ENCODE data around the gene SH3GL3. TPM values are rescaled to one million over a fixed set of nuclear protein-coding genes. Genes with fewer than 3 reads are reported as not detected.

The SH3GL3 gene
- total and polyA plus RNA-seq, 2 of the 13 experiments (the other 11 are each of a cell fraction or from before 2014, with no cell fraction given): not detected

GRCh38 chr15:83449250-83449671 lies 2.1 kb downstream of the SH3GL3 start:
- ATAC-seq: no peak
- Histone ChIP-seq H3K9me3 (ENCODE audit: low read length) (no peaks in the 10 kb centered on the region), H3K79me2 (ENCODE audit: insufficient read depth, low read length) (no peaks in the 10 kb centered on the region), H3K4me3 (replicated peaks in 1 of 3; ENCODE audit: insufficient read depth in 1 of 3, low read depth in 2 of 3, low read length in 3 of 3) (no peak overlapping the region), H3K4me1 (ENCODE audit: insufficient read depth, low read length) (no peaks in the 10 kb centered on the region), H3K27ac (ENCODE audit: extremely low read length, insufficient read depth, low read length) (no peak overlapping the region), H3K4me2 (ENCODE audit: low read depth, low read length) (no peak overlapping the region), H3K36me3 (replicated peaks in 1 of 2; ENCODE audit: control insufficient read depth in 1 of 2, insufficient read depth in 2 of 2, low read length in 2 of 2) (no peaks in the 10 kb centered on the region), H2AFZ (ENCODE audit: low read length) (no peak overlapping the region), H3K27me3 (ENCODE audit: control insufficient read depth in 1 of 2, insufficient read depth in 2 of 2, low read length in 2 of 2) (peaks cover 2 to 13% of the 10 kb centered on the region in 2 experiments; a peak in 2 of 5 replicates), H3K9ac (ENCODE audit: insufficient read depth, low read depth, low read length) (no peak overlapping the region), H4K20me1 (ENCODE audit: insufficient read depth, low read length) (no peaks in the 10 kb centered on the region)
- DNase-seq (ENCODE audit: low spot score): no peak
- WGBS (ENCODE audit: low lambda C conversion rate): 2% methylated on average over 2 of the region's 3 CpGs
- BruUV-seq (replicated peaks): no TSS peak
- TF ChIP-seq ZNF7 (CRISPR knock-in tag; IDR thresholded peaks at IDR 0.05) (no peak), IRF1 (CRISPR knock-in tag; IDR thresholded peaks at IDR 0.05; ENCODE audit: low read depth) (no peak), ZNF20 (CRISPR knock-in tag; IDR thresholded peaks at IDR 0.05) (no peak), SP140L (CRISPR knock-in tag; IDR thresholded peaks at IDR 0.05; ENCODE audit: borderline replicate concordance) (no peak), SRSF9 (IDR thresholded peaks at IDR 0.05; ENCODE audit: borderline replicate concordance, insufficient read depth, low read depth, low read length, poor library complexity, severe bottlenecking) (no peak), IKZF4 (CRISPR knock-in tag; IDR thresholded peaks at IDR 0.05; ENCODE audit: borderline replicate concordance, low read depth, not compliant biosample characterization) (no peak), HOMEZ (CRISPR knock-in tag; IDR thresholded peaks at IDR 0.05; ENCODE audit: low read depth) (no peak), TBX3 (IDR thresholded peaks at IDR 0.05; ENCODE audit: borderline replicate concordance) (no peak), NFE2 (CRISPR knock-in tag; IDR thresholded peaks at IDR 0.05) (no peak), ZNF710 (CRISPR knock-in tag; IDR thresholded peaks at IDR 0.05; ENCODE audit: borderline replicate concordance) (no peak), E2F2 (CRISPR knock-in tag; IDR thresholded peaks at IDR 0.05; ENCODE audit: borderline replicate concordance) (no peak), CEBPB (IDR thresholded peaks at IDR 0.05; ENCODE audit: borderline replicate concordance, low read depth, low read length) (no peak), REXO4 (CRISPR knock-in tag; IDR thresholded peaks at IDR 0.05; ENCODE audit: borderline replicate concordance) (no peak), ZBTB7B (CRISPR knock-in tag; IDR thresholded peaks at IDR 0.05) (no peak), PRDM15 (CRISPR knock-in tag; IDR thresholded peaks at IDR 0.05) (no peak)
- ChIA-PET POLR2A (no interaction called here), CTCF (ENCODE audit: low intra/inter-chr PET ratio, low total read pairs) (no interaction called here)
- in situ Hi-C loops (cut with HindIII; ENCODE audit: extremely low pct_ligation_motif_present, low pct_unique_long_range_greater_than_20kb) (no loop called here), intact Hi-C loops (cut with micrococcal nuclease; ENCODE audit: unreplicated experiment) (no loop called here)
- no peak for FAIRE-seq

Data from HepG2 (cell line).